ENCODE data around the gene ZNF408.

ZNF408 gene

GRCh38 chr11:46727952-46728658 is 27.3 kb downstream of the ZNF408 start:
- no peak for DNase-seq (ENCODE audit: low read depth)

- DNase-seq (ENCODE audit: low read depth), result no peak
Measured at GRCh38 chr11:46728659-46729040, 27.8 kb downstream of the ZNF408 start.

- no peak for DNase-seq (ENCODE audit: low read depth)
Measured at GRCh38 chr11:46729110-46730027, 28.5 kb downstream of the ZNF408 start.

GRCh38 chr11:46731545-46731944 is 30.7 kb downstream of the ZNF408 start:
- DNase-seq (ENCODE audit: low read depth), result no peak

GRCh38 chr11:46733234-46733633 is 32.4 kb downstream of the ZNF408 start:
- no peak for DNase-seq (ENCODE audit: low read depth)

GRCh38 chr11:46736146-46736545 is 35.3 kb downstream of the ZNF408 start:
- no peak for DNase-seq (ENCODE audit: low read depth)

GRCh38 chr11:46736615-46737014 is 35.8 kb downstream of the ZNF408 start:
- DNase-seq (ENCODE audit: low read depth), result no peak

GRCh38 chr11:46737699-46738098 is 36.9 kb downstream of the ZNF408 start:
- no peak for DNase-seq (ENCODE audit: low read depth)

GRCh38 chr11:46738887-46739286 is 38.1 kb downstream of the ZNF408 start:
- DNase-seq (ENCODE audit: low read depth), result no peak

- DNase-seq (ENCODE audit: low read depth), result no peak
Measured at GRCh38 chr11:46741600-46742484, 41.0 kb downstream of the ZNF408 start.

- DNase-seq (ENCODE audit: low read depth), result no peak
Measured at GRCh38 chr11:46743043-46743442, 42.2 kb downstream of the ZNF408 start.

GRCh38 chr11:46743693-46744339 is 43.0 kb downstream of the ZNF408 start:
- no peak for DNase-seq (ENCODE audit: low read depth)

GRCh38 chr11:46745328-46745727 is 44.5 kb downstream of the ZNF408 start:
- DNase-seq (ENCODE audit: low read depth), result no peak

GRCh38 chr11:46745995-46746394 is 45.2 kb downstream of the ZNF408 start:
- no peak for DNase-seq (ENCODE audit: low read depth)

GRCh38 chr11:46747150-46747549 is 46.3 kb downstream of the ZNF408 start:
- DNase-seq (ENCODE audit: low read depth), result no peak
